ELR (cell line): ENCODE results near the gene ATF6.
"Not testable (repeated sequence)": the region's sequence is repeated elsewhere in the genome, so short reads cannot be mapped to it uniquely, and the experiment has no call there.

Experiments used
- DNase-seq: peaks from one replicate; pipeline ENCODE4 v3.0.0-alpha.2; 2015; ENCODE audit warnings: low read depth

ATF6 gene, protein sequence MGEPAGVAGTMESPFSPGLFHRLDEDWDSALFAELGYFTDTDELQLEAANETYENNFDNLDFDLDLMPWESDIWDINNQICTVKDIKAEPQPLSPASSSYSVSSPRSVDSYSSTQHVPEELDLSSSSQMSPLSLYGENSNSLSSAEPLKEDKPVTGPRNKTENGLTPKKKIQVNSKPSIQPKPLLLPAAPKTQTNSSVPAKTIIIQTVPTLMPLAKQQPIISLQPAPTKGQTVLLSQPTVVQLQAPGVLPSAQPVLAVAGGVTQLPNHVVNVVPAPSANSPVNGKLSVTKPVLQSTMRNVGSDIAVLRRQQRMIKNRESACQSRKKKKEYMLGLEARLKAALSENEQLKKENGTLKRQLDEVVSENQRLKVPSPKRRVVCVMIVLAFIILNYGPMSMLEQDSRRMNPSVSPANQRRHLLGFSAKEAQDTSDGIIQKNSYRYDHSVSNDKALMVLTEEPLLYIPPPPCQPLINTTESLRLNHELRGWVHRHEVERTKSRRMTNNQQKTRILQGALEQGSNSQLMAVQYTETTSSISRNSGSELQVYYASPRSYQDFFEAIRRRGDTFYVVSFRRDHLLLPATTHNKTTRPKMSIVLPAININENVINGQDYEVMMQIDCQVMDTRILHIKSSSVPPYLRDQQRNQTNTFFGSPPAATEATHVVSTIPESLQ

DNA sequence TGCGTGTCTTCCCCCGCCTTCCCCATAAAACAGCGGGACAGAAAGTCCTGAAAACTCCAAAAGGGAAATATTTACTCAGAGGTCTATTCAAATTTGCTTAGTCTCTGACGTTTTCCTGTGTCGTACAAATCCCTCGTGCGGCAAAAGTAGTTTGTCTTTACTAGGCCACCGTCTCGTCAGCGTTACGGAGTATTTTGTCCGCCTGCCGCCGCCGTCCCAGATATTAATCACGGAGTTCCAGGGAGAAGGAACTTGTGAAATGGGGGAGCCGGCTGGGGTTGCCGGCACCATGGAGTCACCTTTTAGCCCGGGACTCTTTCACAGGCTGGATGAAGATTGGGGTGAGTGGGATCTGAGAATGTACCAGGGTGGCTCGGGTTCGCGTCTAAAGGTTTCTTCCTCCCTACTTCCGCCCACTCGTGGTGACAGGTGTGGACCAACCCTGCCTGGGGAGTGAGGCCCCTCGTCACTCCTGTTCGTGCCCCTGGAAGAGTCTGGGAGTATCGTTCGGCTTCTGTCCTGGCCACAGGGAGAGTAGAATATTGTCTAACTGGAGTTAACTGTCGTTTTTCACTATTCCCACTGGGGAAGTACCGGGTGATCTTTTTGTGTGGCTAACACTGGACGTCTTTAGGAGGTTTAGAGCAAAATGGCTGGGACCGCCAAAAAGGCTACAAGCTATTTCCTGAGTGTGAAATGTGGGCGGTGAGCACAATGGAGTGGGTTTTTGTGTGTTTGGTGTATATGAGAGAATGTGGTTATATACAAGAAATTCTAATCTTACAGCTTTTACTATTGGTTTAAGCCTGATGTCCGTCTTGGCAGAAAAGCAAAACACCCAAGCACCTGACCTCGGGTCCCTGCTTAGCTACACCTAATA lies at the start of gene ATF6:
Gene ATF6 (plus strand): TSS at position 219 of the 880 bp plus-strand sequence. CDS start 41 bp downstream, at position 260.
- DNase-seq, result peak; percentile 96

DNA sequence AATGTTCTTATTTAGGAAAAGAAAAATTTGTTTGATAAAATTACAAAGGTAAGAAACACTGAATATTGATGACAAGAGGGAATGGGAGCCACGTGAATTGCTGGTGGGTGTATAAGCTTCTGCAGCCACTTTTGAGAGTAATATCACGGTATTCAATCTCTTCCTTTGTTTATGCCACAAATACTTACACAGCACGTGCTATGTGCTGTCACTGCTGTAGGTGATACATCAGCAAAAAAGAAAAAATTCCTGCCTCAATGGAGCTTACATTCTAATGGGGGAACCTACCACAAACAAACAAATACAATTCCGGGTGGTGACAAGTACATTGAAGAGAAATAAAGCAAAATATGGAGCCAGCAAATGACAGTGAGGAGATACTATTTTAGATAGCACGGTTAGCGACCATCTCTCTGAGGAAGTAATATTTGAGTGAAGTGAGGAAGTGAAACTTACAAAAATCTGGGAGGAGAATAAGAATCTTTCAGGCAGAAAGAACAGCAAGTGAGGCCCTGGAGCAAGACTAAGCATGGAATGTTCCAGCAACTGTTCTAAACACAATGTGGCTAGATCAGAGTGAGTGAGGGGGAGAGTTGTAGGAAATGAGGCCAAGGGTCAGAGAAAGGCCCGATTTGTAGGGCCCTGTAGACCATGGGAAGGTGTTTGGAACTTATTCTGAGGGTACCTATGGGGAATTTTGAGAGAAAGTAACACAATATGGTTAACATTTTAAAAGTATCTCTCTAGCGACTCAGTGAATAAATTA lies 47.4 kb upstream of the ATF6 start:
- no peak for DNase-seq

DNA sequence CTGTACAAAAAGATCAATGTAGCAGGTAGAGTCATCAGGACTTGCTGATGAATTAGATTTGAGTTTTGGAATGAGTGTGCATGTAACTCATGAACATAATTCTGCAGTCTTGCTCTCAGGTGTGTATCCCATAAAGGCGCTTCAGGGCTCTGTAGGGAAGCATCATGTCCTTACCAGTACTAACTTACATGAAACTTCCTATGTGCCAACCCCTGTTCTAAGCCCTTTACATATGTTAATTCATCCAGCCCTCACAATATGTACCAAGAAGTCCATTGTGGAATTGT lies 46.9 kb upstream of the ATF6 start:
- no peak for DNase-seq

DNA sequence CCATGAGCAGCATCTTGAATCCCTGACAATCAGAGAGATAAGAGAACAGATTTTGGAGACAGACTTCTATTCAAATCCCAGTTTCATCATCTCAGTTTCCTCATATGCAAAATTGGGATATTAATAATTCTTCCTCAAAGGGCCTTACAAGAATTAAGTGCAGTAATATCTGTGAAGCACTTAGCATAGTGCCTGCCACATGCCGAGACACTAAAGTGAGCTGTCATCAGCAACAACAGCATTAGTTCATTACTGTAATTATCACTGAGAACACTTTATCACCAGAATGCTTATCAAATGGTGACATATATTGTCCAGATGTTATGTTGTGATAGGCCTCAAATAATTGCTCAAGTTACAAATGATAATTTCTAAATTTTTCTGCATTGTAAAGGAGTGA lies 45.7 kb upstream of the ATF6 start:
- no peak for DNase-seq

DNA sequence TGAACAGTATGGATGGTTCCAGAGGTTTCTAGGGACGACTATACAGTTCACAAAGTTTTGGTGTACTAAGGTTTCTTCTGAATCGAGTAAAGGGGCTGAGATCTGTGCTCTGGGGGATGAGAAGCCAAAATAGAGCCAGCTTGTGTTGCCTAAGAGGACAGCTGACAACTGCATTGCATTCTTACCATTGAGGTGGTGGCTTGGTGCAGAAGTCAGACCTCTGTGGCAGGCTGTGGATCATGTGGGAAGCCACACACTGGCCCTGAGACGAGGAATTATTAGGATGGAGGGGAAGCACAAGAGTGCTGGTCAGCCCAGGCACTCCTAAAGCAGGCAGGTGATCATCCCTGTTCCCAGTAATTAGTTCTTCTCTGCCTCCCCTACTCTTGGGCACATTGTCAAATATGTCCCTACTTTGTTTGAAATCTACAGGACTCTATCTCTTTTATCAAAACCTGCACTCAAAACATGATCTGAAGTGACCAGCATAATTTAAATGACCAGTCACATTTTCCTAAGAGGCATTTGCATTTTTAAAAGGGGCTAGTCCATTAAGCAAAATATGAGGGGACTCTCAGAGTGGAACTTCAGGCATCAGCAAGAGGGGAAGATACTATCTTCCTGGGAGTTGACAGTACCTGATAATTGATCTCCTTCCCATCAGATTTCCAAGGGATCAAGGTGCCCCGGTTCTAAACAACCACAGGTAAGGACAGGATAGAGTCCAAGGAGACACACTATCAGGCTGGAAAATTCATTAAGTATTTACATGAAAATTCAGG lies 45.0 kb upstream of the ATF6 start, which contains the start of gene FCRLB:
Gene FCRLB (plus strand): TSS at position 589 of the 782 bp plus-strand sequence. CDS start 1,129 bp downstream, outside the sequence.
- DNase-seq, result no peak

DNA sequence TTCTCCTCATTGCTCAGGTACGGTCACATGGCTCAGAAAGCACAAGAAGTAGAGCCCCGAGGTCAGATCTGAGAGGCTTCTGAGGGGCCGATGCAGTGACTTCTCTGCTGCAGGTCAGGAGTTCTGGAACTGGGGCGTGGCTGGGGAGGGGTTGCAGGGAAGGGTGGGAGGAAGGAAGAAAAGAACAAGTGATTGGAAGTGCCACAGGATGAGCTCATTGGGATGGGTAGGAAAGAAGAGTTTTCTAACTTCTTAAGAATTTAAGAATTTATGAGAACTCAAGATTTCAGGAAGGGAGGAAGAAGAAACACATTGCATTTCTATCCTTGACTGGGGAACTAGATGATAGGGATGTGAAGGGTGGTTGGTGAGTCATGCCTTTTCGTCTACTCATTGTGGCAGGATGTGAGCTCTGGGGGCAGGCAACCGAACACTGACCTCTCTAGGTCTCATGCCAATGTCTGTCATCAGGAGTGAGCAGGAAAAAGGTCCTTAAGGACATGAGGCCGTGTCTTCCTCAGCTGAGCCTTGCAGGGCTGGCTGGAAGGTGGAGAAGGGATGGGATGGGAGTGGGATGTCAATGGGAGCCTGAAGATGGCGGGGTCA lies 44.3 kb upstream of the ATF6 start:
- DNase-seq, result peak; percentile 99

DNA sequence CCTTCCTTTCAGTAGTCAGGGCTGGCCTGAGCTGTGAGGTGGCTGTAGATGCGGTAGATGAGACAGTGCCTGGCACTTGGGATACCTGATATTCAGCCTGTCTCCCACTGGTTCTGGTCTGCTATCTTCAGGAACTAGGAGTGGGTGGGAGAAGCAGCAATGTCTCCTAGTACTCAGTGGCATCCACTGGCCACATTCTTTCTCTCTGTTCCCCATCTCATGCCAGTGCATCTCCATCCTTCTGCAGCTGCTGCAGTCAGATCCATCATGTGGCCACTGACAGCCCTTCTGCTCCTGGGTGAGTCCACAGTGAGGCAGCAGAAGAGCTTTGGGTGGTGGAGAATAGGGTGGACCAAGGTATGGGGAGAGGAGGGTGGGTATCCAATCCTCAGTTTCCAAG lies 43.7 kb upstream of the ATF6 start:
- DNase-seq, result no peak

DNA sequence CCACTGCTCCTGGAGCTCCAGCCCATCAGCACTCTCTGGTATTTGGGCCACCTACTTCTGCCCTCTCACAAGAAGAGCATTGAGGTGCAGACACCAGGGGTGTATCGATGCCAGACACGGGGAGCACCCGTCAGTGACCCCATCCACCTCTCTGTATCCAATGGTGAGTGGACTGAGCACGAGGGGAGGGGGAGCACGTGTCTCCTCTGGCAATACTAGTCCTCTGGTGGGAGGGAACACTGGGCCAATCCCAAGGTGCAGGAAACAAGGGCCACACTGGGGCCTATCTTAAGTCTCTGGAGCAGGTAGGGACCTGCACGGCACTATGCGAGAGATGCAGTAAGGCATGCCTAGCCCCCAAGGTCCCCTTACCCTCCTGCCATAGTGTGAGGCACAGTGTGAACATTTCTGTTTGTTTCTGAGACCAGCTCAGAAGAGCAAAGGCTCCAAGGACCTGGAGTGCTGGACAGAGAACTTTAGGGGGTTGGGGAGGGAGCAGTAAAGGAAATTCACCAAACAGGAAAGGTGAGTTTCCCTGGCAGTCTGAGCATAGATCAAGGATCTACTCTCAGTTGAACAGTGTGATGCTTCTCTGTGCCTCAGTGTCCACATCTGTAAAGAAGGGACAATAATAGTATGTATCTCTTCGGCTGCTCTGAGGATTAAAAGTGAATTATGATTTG lies 42.5 kb upstream of the ATF6 start:
- no peak for DNase-seq

DNA sequence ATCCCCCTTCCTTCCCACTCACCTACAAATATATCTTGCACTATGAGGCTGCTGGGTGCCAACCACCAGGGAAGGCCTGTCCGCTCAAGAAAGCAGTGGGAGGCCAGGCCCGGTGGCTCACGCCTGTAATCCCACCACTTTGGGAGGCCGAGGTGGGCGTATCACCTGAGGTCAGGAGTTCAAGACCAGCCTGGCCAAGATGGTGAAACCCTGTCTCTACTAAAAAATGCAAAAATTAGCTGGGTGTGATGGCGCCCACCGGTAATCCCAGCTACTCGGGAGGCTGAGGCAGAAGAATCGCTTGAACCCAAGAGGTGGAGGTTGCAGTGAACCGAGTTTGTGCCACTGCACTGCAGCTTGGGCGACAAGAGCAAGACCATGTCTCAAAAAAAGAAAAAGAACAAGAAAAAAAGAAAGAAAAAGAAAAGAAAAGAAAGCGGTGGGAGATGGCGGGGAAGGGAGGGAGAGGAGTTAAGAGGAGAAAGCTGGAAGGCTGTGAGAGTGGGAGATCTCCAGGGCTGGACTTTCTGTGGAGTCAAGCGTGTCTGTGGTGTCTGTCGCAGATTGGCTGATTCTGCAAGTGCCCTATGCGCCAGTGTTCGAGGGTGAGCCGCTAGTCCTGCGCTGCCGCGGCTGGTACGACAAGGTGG lies 40.7 kb upstream of the ATF6 start:
- not testable (repeated sequence) for DNase-seq

DNA sequence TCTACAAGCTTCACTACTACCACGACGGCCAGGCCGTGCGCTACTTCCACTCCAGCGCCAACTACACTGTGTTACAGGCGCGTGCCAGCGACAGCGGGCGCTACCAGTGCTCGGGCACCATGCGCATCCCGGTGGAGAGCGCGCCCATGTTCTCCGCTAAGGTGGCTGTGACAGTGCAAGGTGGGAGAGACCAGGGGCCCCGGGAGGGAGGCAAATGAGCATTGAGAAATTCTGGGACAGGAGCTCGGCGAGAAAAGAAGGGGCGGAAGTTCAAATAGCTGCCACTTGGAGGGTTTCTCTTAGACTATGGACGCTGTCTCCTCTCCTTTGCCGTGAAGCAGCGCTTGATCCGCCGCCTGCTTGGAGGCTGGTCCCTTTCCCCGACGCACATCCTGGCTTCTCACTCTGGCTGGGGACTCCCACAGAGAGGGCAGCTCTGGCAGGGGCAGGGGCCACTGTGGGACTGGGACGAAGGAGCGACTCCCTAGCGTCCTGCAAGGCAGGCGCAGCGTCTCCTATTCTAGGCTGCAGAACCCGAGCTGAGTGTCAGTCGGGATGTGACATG lies 40.1 kb upstream of the ATF6 start:
- peak; percentile 74 for DNase-seq

DNA sequence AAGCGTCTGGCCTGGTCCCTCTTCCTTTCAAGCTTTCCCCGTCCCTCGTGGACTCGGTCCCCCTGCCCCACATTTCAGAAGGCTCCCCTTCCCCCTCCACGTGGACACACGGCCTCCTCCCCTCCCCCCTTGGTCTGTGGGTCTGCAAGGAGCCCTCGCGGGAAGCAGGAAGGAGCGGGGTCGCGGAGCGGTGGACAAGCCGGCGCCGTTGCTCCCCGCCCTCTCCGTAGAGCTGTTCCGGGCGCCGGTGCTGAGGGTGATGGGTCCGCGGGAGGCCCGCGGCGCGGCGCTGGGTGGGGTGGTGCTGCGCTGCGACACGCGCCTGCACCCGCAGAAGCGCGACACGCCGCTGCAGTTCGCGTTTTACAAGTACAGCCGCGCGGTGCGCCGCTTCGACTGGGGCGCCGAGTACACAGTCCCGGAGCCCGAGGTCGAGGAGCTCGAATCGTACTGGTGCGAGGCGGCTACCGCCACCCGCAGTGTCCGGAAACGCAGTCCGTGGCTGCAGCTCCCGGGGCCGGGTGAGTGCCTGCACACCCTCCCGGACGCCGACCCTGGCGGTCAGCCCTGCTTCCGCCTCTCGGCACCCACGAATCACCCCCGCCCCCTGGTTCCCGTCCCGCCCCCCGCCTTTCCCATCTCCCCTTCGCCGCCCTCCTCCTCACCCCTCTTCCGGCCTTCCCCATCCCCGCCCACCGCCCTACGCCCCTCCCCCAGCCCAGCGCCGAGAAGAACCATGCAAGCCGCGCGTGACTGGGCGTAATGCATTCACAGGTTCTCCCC lies 39.5 kb upstream of the ATF6 start:
- peak; percentile 94 for DNase-seq

DNA sequence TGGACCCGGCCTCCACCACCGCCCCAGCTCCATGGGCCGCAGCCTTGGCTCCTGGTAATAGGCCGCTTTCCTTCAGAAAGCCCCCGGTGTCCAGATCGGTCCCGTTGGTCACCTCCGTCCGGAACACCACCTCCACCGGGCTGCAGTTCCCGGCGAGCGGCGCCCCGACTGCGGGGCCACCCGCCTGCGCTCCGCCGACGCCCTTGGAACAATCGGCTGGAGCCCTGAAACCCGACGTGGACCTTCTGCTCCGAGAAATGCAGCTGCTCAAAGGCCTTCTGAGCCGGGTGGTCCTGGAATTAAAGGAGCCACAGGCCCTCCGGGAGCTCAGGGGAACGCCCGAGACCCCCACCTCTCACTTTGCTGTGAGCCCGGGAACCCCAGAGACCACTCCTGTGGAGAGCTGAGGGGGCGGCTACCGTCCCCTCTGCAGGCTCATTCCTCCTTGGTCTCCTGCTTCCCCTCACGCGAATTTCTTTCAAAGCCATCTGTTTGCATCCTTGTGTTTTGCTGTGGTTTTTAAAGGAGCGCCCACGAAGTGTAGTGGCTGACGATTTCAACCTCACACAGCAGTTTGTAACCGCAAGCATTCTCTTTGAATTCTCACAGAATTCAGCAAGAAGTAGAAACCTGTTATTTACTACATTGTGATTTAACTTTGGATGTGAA lies 38.7 kb upstream of the ATF6 start:
- peak; percentile 79 for DNase-seq

DNA sequence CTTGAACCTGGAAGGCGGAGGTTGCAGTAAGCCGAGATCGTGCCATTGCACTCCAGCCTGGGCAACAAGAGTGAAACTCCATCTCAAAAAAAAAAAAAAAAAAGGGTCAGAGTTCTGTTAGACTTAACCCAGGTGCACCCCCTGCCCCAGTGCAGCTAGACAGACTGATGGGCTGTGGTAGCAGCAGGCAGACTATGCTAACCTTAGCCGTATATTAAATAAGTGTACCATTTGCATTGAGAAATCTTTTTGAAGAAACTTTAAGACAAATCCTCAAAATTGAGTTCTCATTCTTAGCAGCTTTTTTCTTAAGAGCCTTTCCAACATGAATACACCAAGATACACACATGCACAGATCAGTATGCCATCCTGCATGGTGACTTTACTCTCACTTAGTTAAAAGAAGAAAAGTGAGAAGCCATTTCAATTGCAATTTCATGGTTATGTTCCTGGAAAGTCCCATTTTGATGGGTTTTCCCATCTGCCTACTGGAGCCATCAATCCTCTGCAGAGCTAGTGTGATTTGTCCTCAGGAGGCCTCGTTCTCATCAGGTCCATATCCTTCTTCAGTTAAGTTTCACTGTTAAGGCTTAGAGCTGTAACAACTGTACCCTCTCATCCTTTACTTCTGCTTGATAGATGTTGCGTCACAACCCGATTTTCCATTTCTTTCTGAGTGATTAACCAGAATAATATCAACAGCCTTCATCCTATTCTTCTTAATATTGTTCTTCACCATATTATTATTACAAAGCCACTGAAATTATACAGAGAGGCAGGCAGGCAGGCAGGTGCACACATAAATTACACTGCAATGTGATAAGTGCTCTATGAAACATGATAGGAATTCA lies 37.5 kb upstream of the ATF6 start:
- DNase-seq, result no peak

DNA sequence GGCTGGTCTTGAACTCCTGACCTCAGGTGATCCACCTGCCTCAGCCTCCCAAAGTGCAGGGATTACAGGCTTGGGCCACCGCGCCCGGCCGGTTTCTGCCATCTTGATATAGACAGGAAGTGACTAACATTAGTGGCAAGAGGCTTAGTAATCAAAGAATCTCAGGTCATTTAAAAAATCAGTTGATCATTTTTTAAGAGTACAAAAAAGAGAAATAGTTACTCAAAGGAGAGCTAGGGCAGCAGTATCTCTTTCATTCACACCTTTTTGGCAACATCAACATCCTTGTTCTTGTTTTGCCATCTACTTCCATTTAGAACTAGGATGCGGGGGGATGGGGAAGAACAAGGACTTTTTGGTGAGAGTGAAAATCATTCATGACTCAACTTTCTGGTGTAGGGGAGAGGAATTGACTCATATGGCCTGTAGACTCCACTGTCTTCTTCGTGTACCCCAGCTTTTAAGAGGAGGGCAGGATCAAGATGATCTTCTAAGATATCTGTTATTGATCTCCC lies 36.0 kb upstream of the ATF6 start:
- peak; percentile 92 for DNase-seq

DNA sequence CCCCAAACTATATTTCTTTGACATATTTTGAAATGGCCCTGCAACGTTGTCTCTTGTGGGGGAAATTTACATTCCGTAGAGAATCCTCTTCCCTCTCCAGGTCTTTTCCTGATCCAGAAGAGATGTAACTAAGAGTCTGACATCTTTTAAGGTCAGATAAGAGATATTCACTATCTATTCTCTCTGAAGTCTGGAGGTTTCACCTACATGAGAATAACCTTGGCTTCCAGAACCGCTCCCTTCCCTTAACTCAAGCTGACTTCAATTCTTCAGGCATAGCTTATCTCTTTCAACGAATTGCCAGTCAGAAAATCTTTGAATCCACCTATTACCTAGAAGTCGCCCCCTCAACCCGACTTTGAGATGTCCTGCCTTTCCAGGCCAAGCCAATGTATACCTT lies 34.9 kb upstream of the ATF6 start:
- no peak for DNase-seq

DNA sequence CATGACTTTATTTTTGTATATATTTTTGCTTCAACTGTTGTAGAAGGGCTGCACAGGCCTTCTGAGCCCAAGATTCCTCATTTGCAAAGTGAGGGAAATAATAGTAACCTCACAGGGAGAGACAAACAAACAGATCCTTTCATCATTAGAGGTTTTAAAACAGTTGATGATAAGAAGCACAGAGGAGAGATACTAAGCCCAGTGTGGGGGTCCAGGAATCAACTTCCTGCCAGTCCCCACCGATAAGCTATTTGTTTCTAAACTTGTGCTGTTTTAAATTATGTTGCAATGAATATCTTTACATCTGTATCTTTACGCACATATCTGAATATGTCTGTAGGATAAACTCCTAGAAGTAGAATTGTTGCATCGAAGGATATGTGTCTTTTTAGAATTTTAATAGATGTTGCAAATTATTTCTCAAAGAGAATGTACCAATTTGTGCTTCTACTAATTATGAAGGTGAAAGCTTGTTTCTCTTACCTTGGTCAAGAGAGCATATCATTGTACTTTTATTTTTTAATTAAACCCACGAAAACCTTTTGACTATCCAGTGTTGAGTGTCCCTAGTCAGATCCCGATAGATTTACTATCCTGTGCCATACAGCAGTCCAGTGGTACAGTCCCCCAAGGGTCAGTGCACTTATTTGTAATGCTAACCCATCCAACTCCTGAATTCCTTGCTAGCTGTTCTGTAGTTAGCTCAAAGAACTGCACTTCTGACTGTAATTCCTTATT lies 34.0 kb upstream of the ATF6 start:
- DNase-seq, result no peak
